Measurements from ENCODE around the gene ADGRD2. TPM values are rescaled to one million over a fixed set of nuclear protein-coding genes. Genes with fewer than 3 reads are reported as not detected.

ADGRD2 gene
- total RNA-seq, 1 experiment from 2014 or later = not detected

DNA sequence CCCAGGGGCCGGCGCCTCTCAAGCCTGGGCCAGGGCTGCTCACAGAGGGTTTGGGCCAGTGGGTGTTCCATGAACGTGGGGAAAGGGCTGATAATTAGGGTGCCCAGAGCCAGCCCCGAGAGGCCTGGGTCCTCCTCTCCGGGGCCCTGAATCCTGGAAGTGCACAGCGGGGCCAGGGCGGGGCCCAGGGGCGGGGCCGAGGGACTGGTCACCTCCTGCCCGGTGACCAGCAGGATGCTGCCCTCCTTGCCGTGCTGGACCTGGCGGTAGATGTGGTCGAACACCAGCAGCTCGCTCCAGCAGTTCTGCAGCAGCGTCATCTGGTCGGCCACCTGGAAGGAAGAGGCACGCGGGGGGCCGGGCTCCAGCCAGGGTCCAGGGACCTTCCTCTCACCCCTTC is 42.6 kb downstream of the ADGRD2 start:
- Histone ChIP-seq H3K9ac (ENCODE audit: low read length) (no peak overlapping the region), H3K9me2 (replicated peaks; ENCODE audit: low read length) (no peaks in the 10 kb centered on the region), H4K20me1 (ENCODE audit: low read length) (no peaks in the 10 kb centered on the region), H2AFZ (ENCODE audit: low read length) (no peak overlapping the region), H3K4me1 (ENCODE audit: insufficient read depth, low read length) (no peaks in the 10 kb centered on the region), H3K79me2 (ENCODE audit: low read length) (no peaks in the 10 kb centered on the region), H3K9me3 (ENCODE audit: low read length) (no peaks in the 10 kb centered on the region), H3K36me3 (ENCODE audit: low read depth, low read length) (no peaks in the 10 kb centered on the region), H3K4me3 (ENCODE audit: low read length) (no peak overlapping the region), H3K4me2 (ENCODE audit: low read length) (no peak overlapping the region), H3K27me3 (ENCODE audit: low read length) (no peaks in the 10 kb centered on the region), H3F3A (ENCODE audit: low read length, unreplicated experiment) (no peaks in the 10 kb centered on the region), H3K27ac (ENCODE audit: low read length) (no peak overlapping the region)
- ChIA-PET CTCF (no interaction called here), POLR2A (ENCODE audit: unreplicated experiment) (no interaction called here)
- ATAC-seq (no peak), DNase-seq (no peak)
- intact Hi-C loops (cut with micrococcal nuclease) = no loop called here
- BruUV-seq (replicated peaks) = no TSS peak
- TF ChIP-seq EZH2 (IDR thresholded peaks at IDR 0.05; ENCODE audit: low read length, unreplicated experiment) = no peak
- TF ChIP-seq EZH2phosphoT487 (IDR thresholded peaks at IDR 0.05; ENCODE audit: borderline replicate concordance, low read length) = no peak
- no peak for TF ChIP-seq CTCF (conservative IDR thresholded peaks at IDR 0.05; ENCODE audit: low read depth, low read length)

DNA sequence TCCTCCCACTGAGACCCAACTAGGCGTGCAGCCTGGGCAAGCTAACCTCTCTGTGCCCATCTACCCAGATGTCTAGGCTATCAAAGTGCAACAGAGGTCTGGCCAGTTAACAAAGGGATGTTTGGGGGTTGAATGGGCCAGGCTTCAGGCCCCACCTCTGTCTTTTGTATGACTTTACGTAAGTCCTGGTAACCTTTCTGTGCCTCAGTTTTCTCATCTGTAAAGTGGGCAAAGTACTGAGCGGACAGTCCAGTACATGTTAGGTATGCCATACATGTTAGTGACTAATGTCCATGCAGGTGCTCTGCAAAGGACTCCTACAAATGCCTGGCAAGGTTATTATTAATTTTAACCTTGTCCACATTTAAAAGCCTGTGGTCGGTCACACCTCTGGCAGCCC is 43.0 kb downstream of the ADGRD2 start:
- H3K27ac ChIP-seq (ENCODE audit: low read length) = no peak overlapping the region
- H3K27me3 ChIP-seq (ENCODE audit: low read length) = no peaks in the 10 kb centered on the region
- ATAC-seq = no peak
- no peak overlapping the region for H3K4me3 ChIP-seq (ENCODE audit: low read length)
- H3K79me2 ChIP-seq (ENCODE audit: low read length) = no peaks in the 10 kb centered on the region
- BruUV-seq (replicated peaks) = no TSS peak
- H3F3A ChIP-seq (ENCODE audit: low read length, unreplicated experiment) = no peaks in the 10 kb centered on the region
- intact Hi-C loops (cut with micrococcal nuclease) = no loop called here
- no peaks in the 10 kb centered on the region for H3K9me2 ChIP-seq (replicated peaks; ENCODE audit: low read length)
- no peak overlapping the region for H2AFZ ChIP-seq (ENCODE audit: low read length)
- H3K4me1 ChIP-seq (ENCODE audit: insufficient read depth, low read length) = no peaks in the 10 kb centered on the region
- no peaks in the 10 kb centered on the region for H3K36me3 ChIP-seq (ENCODE audit: low read depth, low read length)
- H3K9ac ChIP-seq (ENCODE audit: low read length) = no peak overlapping the region
- DNase-seq = no peak
- H3K9me3 ChIP-seq (ENCODE audit: low read length) = no peaks in the 10 kb centered on the region
- CTCF ChIA-PET = no interaction called here
- POLR2A ChIA-PET (ENCODE audit: unreplicated experiment) = no interaction called here
- no peaks in the 10 kb centered on the region for H4K20me1 ChIP-seq (ENCODE audit: low read length)
- no peak for TF ChIP-seq EZH2 (IDR thresholded peaks at IDR 0.05; ENCODE audit: low read length, unreplicated experiment)
- no peak for TF ChIP-seq EZH2phosphoT487 (IDR thresholded peaks at IDR 0.05; ENCODE audit: borderline replicate concordance, low read length)
- TF ChIP-seq CTCF (conservative IDR thresholded peaks at IDR 0.05; ENCODE audit: low read depth, low read length) = no peak
- H3K4me2 ChIP-seq (ENCODE audit: low read length) = no peak overlapping the region

GRCh38 chr9:124493794-124494479 is 43.7 kb downstream of the ADGRD2 start:
- POLR2A ChIA-PET (ENCODE audit: unreplicated experiment) = no interaction called here
- Histone ChIP-seq H3K9ac (ENCODE audit: low read length) (no peak overlapping the region), H4K20me1 (ENCODE audit: low read length) (no peaks in the 10 kb centered on the region), H3K4me1 (ENCODE audit: insufficient read depth, low read length) (no peaks in the 10 kb centered on the region), H3K9me2 (replicated peaks; ENCODE audit: low read length) (no peaks in the 10 kb centered on the region), H3K36me3 (ENCODE audit: low read depth, low read length) (no peaks in the 10 kb centered on the region), H3K27ac (ENCODE audit: low read length) (no peak overlapping the region), H2AFZ (ENCODE audit: low read length) (no peak overlapping the region), H3K27me3 (ENCODE audit: low read length) (no peaks in the 10 kb centered on the region), H3K4me2 (ENCODE audit: low read length) (no peak overlapping the region), H3K9me3 (ENCODE audit: low read length) (no peaks in the 10 kb centered on the region), H3K4me3 (ENCODE audit: low read length) (no peak overlapping the region), H3K79me2 (ENCODE audit: low read length) (no peaks in the 10 kb centered on the region), H3F3A (ENCODE audit: low read length, unreplicated experiment) (no peaks in the 10 kb centered on the region)
- CTCF ChIA-PET = interaction anchor here (0.6 kb wide), 1 partner anchor 36 kb away, joined by 3 read pairs; no protein-coding TSS in a partner anchor
- TF ChIP-seq CTCF (conservative IDR thresholded peaks at IDR 0.05; ENCODE audit: low read depth, low read length) = no peak
- TF ChIP-seq EZH2 (IDR thresholded peaks at IDR 0.05; ENCODE audit: low read length, unreplicated experiment) = no peak
- no peak for TF ChIP-seq EZH2phosphoT487 (IDR thresholded peaks at IDR 0.05; ENCODE audit: borderline replicate concordance, low read length)
- no TSS peak for BruUV-seq (replicated peaks)
- no peak for ATAC-seq
- intact Hi-C loops (cut with micrococcal nuclease) = no loop called here
- no peak for DNase-seq

Data from PC-3 (cell line).